GM12865 (cell line): ENCODE measurements around the gene MLH3.
A peak's percentile ranks its signal among the peaks of the same experiment; 100 is the strongest.

Experiments used
- DNase-seq: peaks from one replicate; pipeline ENCODE4 v3.0.0; 2010; ENCODE audit warnings: low read depth
- H3K4me3 ChIP-seq: 2 replicates; pipeline ENCODE4 v1.5.1; 2011; ENCODE audit warnings: mild to moderate bottlenecking, low read depth, low read length, control low read depth
- CTCF ChIP-seq: IDR thresholded peaks from 2 replicates; pipeline ENCODE4 v1.5.1; 2011; ENCODE audit warnings: low read length, control low read depth, low read depth, inconsistent platforms; ENCODE audit not compliant: insufficient read depth; ENCODE audit errors: missing control alignments

The MLH3 gene

GRCh38 chr14:75067212-75067611 is 15.9 kb upstream of the MLH3 start:
- DNase-seq: no peak
- no peak overlapping the region for H3K4me3 ChIP-seq
- TF ChIP-seq CTCF: no peak

GRCh38 chr14:75066691-75067090 is 15.4 kb upstream of the MLH3 start:
- no peak for DNase-seq
- no peak overlapping the region for H3K4me3 ChIP-seq
- no peak for TF ChIP-seq CTCF

- DNase-seq: no peak
- peak overlapping the region; percentile 93 for H3K4me3 ChIP-seq
- TF ChIP-seq CTCF: no peak
These were observed 12.9 kb upstream of the MLH3 start for GRCh38 chr14:75064205-75064567.

GRCh38 chr14:75063491-75064204 is 12.4 kb upstream of the MLH3 start, which contains the start of gene ACYP1:
Gene ACYP1, minus strand, starts transcription at chr14:75064024. Its CDS starts 471 bp downstream, at chr14:75063553.
- DNase-seq: peak; percentile 94
- H3K4me3 ChIP-seq: peak within 1 kb of the TSS; percentile 93
- TF ChIP-seq CTCF: no peak

- peak overlapping the region; percentile 93 for H3K4me3 ChIP-seq
- DNase-seq: peak; percentile 12
- no peak for TF ChIP-seq CTCF
These were observed 11.7 kb upstream of the MLH3 start for GRCh38 chr14:75063013-75063412.

- H3K4me3 ChIP-seq: no peak overlapping the region
- TF ChIP-seq CTCF: no peak
- DNase-seq: no peak
These were observed 9.2 kb upstream of the MLH3 start for GRCh38 chr14:75060420-75060819.

- TF ChIP-seq CTCF: no peak
- DNase-seq: no peak
- H3K4me3 ChIP-seq: no peak overlapping the region
These were observed 8.4 kb upstream of the MLH3 start for GRCh38 chr14:75059642-75060041.
